D721Med (cell line): ENCODE results near the gene STX16.

Experiments used
- DNase-seq: peaks from one replicate; pipeline ENCODE4 v3.0.0; 2011; ENCODE audit warnings: low spot score; ENCODE audit not compliant: insufficient read length
- FAIRE-seq: peaks from 2 replicates; lab custom pipeline; 2011; peaks lifted over from hg19 to GRCh38; lab: Jason Lieb, UNC
- CTCF ChIP-seq: IDR thresholded peaks from 2 replicates; pipeline ENCODE4 v1.5.1; 2012; ENCODE audit warnings: mild to moderate bottlenecking, control low read depth; ENCODE audit not compliant: insufficient read depth; ENCODE audit errors: missing control alignments

Gene STX16

GRCh38 chr20:58717278-58718091 is 66.4 kb downstream of the STX16 start:
- no peak for TF ChIP-seq CTCF
- DNase-seq (peak; percentile 14), FAIRE-seq (no peak)

DNA sequence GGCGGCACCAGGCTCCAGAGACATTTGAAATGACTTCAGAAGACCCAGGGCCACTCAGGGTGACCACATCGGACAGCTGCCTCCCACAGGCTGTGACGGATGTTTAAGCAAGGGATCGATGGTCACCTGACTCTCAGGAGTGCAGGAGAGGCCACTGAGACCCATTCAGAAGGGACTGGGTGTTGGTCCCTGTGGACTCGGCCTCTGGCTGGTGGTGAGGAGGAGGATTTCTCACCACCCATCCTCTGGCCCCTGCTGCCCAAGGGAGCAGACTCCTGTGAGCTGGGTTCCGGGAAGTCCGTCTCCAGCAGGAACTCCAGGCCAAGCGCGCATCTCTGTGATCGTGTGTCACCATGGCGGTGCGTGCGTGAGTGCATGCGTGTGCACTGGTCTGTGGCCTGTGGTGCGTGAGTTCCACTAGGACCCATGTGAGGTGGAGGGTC is 67.1 kb downstream of the STX16 start:
- no peak for DNase-seq
- TF ChIP-seq CTCF, result no peak
- FAIRE-seq, result no peak

GRCh38 chr20:58718729-58719128 is 67.6 kb downstream of the STX16 start:
- FAIRE-seq (no peak), DNase-seq (no peak)

DNA sequence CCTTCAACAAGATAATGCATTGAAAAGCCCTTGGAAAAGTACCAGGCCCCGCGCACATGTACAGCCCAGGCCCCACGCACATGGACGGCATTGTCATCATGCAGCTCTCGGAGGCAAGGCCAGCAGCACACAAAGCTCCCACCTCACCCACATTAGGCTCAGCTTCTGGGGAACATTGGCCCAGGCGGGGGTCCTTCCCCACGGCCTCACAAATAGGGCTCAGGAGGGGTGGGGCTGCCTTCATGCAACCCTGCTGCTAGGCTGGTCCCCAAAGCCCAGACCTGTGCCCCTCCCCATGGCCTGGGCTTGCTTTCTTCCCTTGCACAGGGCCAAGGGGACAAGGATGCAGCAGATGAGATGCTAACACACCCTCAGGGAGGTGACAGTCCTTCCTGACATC is 68.2 kb downstream of the STX16 start:
- no peak for FAIRE-seq
- DNase-seq, result no peak
- TF ChIP-seq CTCF, result no peak

More at GRCh38 chr20:58718729-58719128, 67.6 kb downstream of the STX16 start:
- TF ChIP-seq CTCF, result no peak

- TF ChIP-seq CTCF, result no peak
- DNase-seq (peak; percentile 8), FAIRE-seq (no peak)
These were observed 68.9 kb downstream of the STX16 start for GRCh38 chr20:58719971-58720371.

DNA sequence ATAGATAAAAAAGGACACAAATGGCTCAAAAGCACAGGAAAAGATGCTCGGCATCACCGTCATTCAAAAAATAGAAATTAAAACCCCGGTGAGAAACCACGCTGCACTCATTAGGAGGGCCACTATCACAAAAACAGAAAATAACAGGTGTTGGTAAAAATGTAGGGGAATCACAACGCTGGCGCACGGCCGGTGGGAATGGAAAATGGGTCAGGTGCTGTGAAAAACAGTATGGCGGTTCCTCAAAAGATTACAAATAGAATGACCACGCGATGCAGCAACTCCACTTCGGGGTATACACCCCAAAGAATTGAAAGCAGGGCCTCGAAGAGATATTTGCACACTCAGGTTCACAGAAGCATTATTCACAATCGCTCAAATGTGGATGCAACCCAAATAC is 69.8 kb downstream of the STX16 start:
- DNase-seq (no peak), FAIRE-seq (no peak)
- no peak for TF ChIP-seq CTCF
